ENCODE measurements around the gene OVCA2. TPM values are rescaled to one million over a fixed set of nuclear protein-coding genes. Genes with fewer than 3 reads are reported as not detected.
A peak's percentile ranks its signal among the peaks of the same experiment; 100 is the strongest.

The OVCA2 gene
- polyA plus RNA-seq, 1 of the 3 experiments (the other 2 are of a cell fraction) = 59.2 TPM

DNA sequence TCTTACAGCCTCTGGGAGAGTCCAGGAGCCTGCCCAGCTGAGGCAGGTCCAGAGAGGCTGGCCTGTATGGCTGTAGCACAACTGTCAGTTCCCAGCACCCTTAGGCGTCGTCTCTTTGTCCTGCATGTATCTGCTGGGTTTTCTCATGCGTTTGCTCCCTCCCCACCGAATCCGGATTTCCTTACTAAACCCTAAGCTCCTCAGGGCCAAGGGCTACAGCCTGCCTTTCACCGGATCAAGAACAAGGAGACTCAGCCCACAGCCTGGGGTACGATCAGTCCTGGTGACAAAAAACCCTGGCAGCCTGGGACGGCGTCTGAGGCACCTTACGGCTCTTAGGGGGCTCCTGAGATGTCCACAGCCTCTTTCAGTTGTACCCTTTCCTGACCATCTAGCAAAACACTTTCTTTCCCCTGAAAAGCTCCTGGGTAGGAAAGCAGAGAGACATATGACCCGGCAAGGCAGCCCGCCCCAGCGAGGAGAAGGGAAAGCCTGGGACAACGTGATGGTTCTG is 25.3 kb downstream of the OVCA2 start:
- Histone ChIP-seq H3K4me1 (ENCODE audit: control insufficient read depth in 1 of 2, insufficient read depth in 2 of 2, low read depth in 1 of 2, low read length in 1 of 2) (peaks cover 40 to 47% of the 10 kb centered on the region in 2 experiments; a peak in 3 of 4 replicates), H3K9me3 (no peaks in the 10 kb centered on the region), H3K27me3 (ENCODE audit: insufficient read depth) (no peaks in the 10 kb centered on the region), H3K27ac (ENCODE audit: low read depth in 2 of 2, low read length in 1 of 2) (peak overlapping the region; percentile 69 to 81; a peak in 3 of 4 replicates), H3K4me2 (no peak overlapping the region), H3F3A (replicated peaks; ENCODE audit: insufficient read depth) (peaks cover 15% of the 10 kb centered on the region), H3K4me3 (ENCODE audit: low read depth in 2 of 2, low read length in 1 of 2) (no peak overlapping the region), H3K79me2 (ENCODE audit: insufficient read depth) (no peaks in the 10 kb centered on the region), H2AFZ (ENCODE audit: low read depth) (no peak overlapping the region), H4K20me1 (ENCODE audit: insufficient read depth) (no peaks in the 10 kb centered on the region), H3K9ac (no peak overlapping the region), H3K9me2 (no peaks in the 10 kb centered on the region), H3K36me3 (replicated peaks in 1 of 2; ENCODE audit: control insufficient read depth in 1 of 2, insufficient read depth in 2 of 2, low read length in 1 of 2) (peaks cover 18 to 33% of the 10 kb centered on the region in 2 experiments)
- WGBS (ENCODE audit: low lambda C conversion rate) = 96% methylated on average over 14 of the region's 14 CpGs
- TF ChIP-seq TEAD4 (IDR thresholded peaks at IDR 0.05; ENCODE audit: borderline replicate concordance, insufficient read depth) (no peak), POLR2AphosphoS5 (IDR thresholded peaks at IDR 0.05; ENCODE audit: low read depth, low read length) (no peak), SMC3 (IDR thresholded peaks at IDR 0.05; ENCODE audit: low read depth, low read length) (no peak), JUND (IDR thresholded peaks at IDR 0.05) (no peak)
- TF ChIP-seq, protein P1, sequence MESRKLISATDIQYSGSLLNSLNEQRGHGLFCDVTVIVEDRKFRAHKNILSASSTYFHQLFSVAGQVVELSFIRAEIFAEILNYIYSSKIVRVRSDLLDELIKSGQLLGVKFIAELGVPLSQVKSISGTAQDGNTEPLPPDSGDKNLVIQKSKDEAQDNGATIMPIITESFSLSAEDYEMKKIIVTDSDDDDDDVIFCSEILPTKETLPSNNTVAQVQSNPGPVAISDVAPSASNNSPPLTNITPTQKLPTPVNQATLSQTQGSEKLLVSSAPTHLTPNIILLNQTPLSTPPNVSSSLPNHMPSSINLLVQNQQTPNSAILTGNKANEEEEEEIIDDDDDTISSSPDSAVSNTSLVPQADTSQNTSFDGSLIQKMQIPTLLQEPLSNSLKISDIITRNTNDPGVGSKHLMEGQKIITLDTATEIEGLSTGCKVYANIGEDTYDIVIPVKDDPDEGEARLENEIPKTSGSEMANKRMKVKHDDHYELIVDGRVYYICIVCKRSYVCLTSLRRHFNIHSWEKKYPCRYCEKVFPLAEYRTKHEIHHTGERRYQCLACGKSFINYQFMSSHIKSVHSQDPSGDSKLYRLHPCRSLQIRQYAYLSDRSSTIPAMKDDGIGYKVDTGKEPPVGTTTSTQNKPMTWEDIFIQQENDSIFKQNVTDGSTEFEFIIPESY (IDR thresholded peaks at IDR 0.05; ENCODE audit: borderline replicate concordance, low read depth) = no peak
- TF ChIP-seq, protein P2, sequence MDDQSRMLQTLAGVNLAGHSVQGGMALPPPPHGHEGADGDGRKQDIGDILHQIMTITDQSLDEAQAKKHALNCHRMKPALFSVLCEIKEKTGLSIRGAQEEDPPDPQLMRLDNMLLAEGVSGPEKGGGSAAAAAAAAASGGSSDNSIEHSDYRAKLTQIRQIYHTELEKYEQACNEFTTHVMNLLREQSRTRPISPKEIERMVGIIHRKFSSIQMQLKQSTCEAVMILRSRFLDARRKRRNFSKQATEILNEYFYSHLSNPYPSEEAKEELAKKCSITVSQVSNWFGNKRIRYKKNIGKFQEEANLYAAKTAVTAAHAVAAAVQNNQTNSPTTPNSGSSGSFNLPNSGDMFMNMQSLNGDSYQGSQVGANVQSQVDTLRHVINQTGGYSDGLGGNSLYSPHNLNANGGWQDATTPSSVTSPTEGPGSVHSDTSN (IDR thresholded peaks at IDR 0.05) = no peak
- CTCF ChIA-PET = interaction anchor here (0.7 to 7.4 kb wide), 6 partner anchors 8 to 178 kb away, joined by 3 to 81 read pairs (median 6); partner anchors contain the start of gene HIC1
- no peak for DNase-seq
- POLR2A ChIA-PET = interaction anchor here (0.6 kb wide), 1 partner anchor 99 kb away, joined by 3 read pairs; no protein-coding TSS in a partner anchor

DNA sequence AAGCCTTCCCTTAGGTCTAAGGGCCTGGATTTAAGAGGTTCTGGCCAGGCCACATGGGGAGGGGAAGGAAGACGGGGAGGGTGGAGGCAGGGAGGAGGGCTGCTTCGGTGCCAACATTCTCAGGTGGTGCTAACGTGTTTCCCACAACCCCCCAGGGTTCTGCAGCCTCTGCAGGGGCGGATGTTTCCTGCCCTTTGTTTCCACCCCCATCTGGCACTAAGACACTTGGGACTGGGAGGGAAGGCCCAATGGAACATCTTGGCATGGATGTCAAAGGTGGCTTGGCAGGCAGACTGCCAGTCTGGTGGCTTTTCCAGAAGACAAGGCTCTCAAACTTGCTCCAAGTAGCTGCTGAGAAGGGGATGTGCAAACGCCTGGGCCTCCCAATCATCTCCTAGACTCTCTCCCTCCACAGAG is 25.8 kb downstream of the OVCA2 start:
- Histone ChIP-seq H3K4me3 (ENCODE audit: low read depth in 2 of 2, low read length in 1 of 2) (no peak overlapping the region), H3K9me3 (no peaks in the 10 kb centered on the region), H4K20me1 (ENCODE audit: insufficient read depth) (no peaks in the 10 kb centered on the region), H2AFZ (ENCODE audit: low read depth) (no peak overlapping the region), H3F3A (replicated peaks; ENCODE audit: insufficient read depth) (peaks cover 15% of the 10 kb centered on the region), H3K27me3 (ENCODE audit: insufficient read depth) (no peaks in the 10 kb centered on the region), H3K4me1 (ENCODE audit: control insufficient read depth in 1 of 2, insufficient read depth in 2 of 2, low read depth in 1 of 2, low read length in 1 of 2) (peaks cover 36 to 43% of the 10 kb centered on the region in 2 experiments; a peak in 3 of 4 replicates), H3K79me2 (ENCODE audit: insufficient read depth) (no peaks in the 10 kb centered on the region), H3K36me3 (replicated peaks in 1 of 2; ENCODE audit: control insufficient read depth in 1 of 2, insufficient read depth in 2 of 2, low read length in 1 of 2) (peaks cover 22 to 37% of the 10 kb centered on the region in 2 experiments), H3K9me2 (no peaks in the 10 kb centered on the region), H3K9ac (no peak overlapping the region), H3K4me2 (peak overlapping the region; percentile 37; the same call in 1 of the 2 replicates), H3K27ac (ENCODE audit: low read depth in 2 of 2, low read length in 1 of 2) (peak overlapping the region; percentile 69 to 81)
- ChIA-PET CTCF (interaction anchor here (0.8 to 7.4 kb wide), 8 partner anchors 9 to 177 kb away, joined by 3 to 81 read pairs (median 5); partner anchors contain the start of gene HIC1), POLR2A (interaction anchor here (1.2 kb wide), 1 partner anchor 17 kb away, joined by 3 read pairs; no protein-coding TSS in a partner anchor)
- no peak for DNase-seq
- 78% methylated on average over 3 of the region's 5 CpGs for WGBS (ENCODE audit: low lambda C conversion rate)
- 0 out of 2 replicates have a peak, but pooled peaks have one; percentile 2 for TF ChIP-seq NFIC (IDR thresholded peaks at IDR 0.05; ENCODE audit: borderline replicate concordance)
- TF ChIP-seq TEAD4 (IDR thresholded peaks at IDR 0.05; ENCODE audit: borderline replicate concordance, insufficient read depth) = no peak
- peak; percentile 30; the same call in 1 of the 2 replicates for TF ChIP-seq TCF12 (IDR thresholded peaks at IDR 0.05)
- TF ChIP-seq, protein P1 (IDR thresholded peaks at IDR 0.05; ENCODE audit: borderline replicate concordance, low read depth) = no peak

Measured in SK-N-SH (cell line).